Stimulated activated naive CD4-positive, alpha-beta T cell treated with Interleukin-2 at 50 U/mL for 16 hours (primary cell): Measurements from ENCODE around the gene DHX8.
"Not testable (repeated sequence)": the region's sequence is repeated elsewhere in the genome, so short reads cannot be mapped to it uniquely, and the experiment has no call there.

ENCODE experiments used
- DNase-seq: peaks from one replicate; lab custom pipeline; 2025; lab: John Stamatoyannopoulos, UW

Gene DHX8

GRCh38 chr17:43483674-43484551, at the start of gene DHX8:
TSS of gene DHX8 (plus strand) at chr17:43483975. CDS start at chr17:43484038, 63 bp downstream.
- peak; percentile 96 for DNase-seq

GRCh38 chr17:43434902-43435319, 48.9 kb upstream of the DHX8 start:
- DNase-seq, result no peak

GRCh38 chr17:43437756-43438155, 46.0 kb upstream of the DHX8 start:
- no peak for DNase-seq

GRCh38 chr17:43438626-43439025, 45.1 kb upstream of the DHX8 start:
- no peak for DNase-seq

- no peak for DNase-seq
Measured at GRCh38 chr17:43439041-43439440, 44.7 kb upstream of the DHX8 start.

- no peak for DNase-seq
Measured at GRCh38 chr17:43442711-43443110, 41.1 kb upstream of the DHX8 start.

GRCh38 chr17:43443381-43443780, 40.4 kb upstream of the DHX8 start:
- no peak for DNase-seq

GRCh38 chr17:43444223-43445008, 39.4 kb upstream of the DHX8 start:
- DNase-seq, result no peak

GRCh38 chr17:43445009-43445589, 38.7 kb upstream of the DHX8 start:
- DNase-seq, result no peak

- no peak for DNase-seq
Measured at GRCh38 chr17:43446773-43447172, 37.0 kb upstream of the DHX8 start.

GRCh38 chr17:43448720-43449469, 34.9 kb upstream of the DHX8 start:
- DNase-seq, result no peak

GRCh38 chr17:43449470-43450248, 34.1 kb upstream of the DHX8 start:
- DNase-seq, result no peak

GRCh38 chr17:43450791-43451190, 33.0 kb upstream of the DHX8 start:
- not testable (repeated sequence) for DNase-seq

GRCh38 chr17:43451741-43452140, 32.0 kb upstream of the DHX8 start:
- DNase-seq, result not testable (repeated sequence)

GRCh38 chr17:43453331-43453812, 30.4 kb upstream of the DHX8 start:
- no peak for DNase-seq

- DNase-seq, result no peak
Measured at GRCh38 chr17:43454868-43455267, 28.9 kb upstream of the DHX8 start.

GRCh38 chr17:43456029-43456428, 27.7 kb upstream of the DHX8 start:
- no peak for DNase-seq

- no peak for DNase-seq
Measured at GRCh38 chr17:43456661-43457361, 27.0 kb upstream of the DHX8 start.

GRCh38 chr17:43457362-43457692, 26.4 kb upstream of the DHX8 start:
- no peak for DNase-seq

- DNase-seq, result not testable (repeated sequence)
Measured at GRCh38 chr17:43459878-43460277, 23.9 kb upstream of the DHX8 start.
